ENCODE data around the gene WFDC13.
"Not testable (repeated sequence)": the region's sequence is repeated elsewhere in the genome, so short reads cannot be mapped to it uniquely, and the experiment has no call there.

Gene WFDC13

DNA sequence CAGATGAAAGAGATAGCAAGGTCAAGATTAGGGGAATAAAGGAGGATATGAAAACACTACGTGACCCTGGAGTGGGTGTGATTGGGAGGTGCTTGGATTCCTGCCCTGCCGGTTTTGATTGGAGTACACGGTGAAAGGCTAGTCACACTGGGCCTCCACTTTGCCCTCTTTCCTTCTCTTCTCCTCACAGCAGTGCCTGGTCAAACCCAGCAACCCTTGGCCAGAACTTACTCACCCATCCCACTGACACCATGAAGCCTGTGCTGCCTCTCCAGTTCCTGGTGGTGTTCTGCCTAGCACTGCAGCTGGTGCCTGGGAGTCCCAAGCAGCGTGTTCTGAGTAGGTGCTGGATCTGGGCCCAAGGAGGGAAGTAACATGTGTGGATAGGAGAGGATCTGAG is at the start of gene WFDC13:
TSS of gene WFDC13 (plus strand) at position 166 of the 400 bp plus-strand sequence. CDS start at position 252, 86 bp downstream.
- Histone ChIP-seq H3K27me3 (ENCODE audit: insufficient read depth, low read length) (peaks cover 6% of the 10 kb centered on the region), H3K36me3 (ENCODE audit: insufficient read depth, low read length) (no peaks in the 10 kb centered on the region), H3K9me3 (ENCODE audit: low read length) (no peaks in the 10 kb centered on the region), H2AFZ (ENCODE audit: low read depth, low read length) (no peak within 1 kb of the TSS), H3K4me1 (ENCODE audit: insufficient read depth, low read length) (no peaks in the 10 kb centered on the region), H3K4me3 (ENCODE audit: low read length) (no peak within 1 kb of the TSS)

GRCh38 chr20:45657038-45657437 is 44.8 kb upstream of the WFDC13 start:
- H2AFZ ChIP-seq (ENCODE audit: low read depth, low read length) = not testable (repeated sequence)

GRCh38 chr20:45670139-45670538 is 31.7 kb upstream of the WFDC13 start, which contains the start of gene WFDC11:
TSS of gene WFDC11 (minus strand) at chr20:45670239. CDS start at chr20:45650600, 19,639 bp downstream.
- Histone ChIP-seq H3K9me3 (ENCODE audit: low read length) (no peaks in the 10 kb centered on the region), H3K36me3 (ENCODE audit: insufficient read depth, low read length) (no peaks in the 10 kb centered on the region), H3K4me1 (ENCODE audit: insufficient read depth, low read length) (no peaks in the 10 kb centered on the region), H2AFZ (ENCODE audit: low read depth, low read length) (no peak within 1 kb of the TSS), H3K4me3 (ENCODE audit: low read length) (no peak within 1 kb of the TSS), H3K27me3 (ENCODE audit: insufficient read depth, low read length) (peaks cover 5% of the 10 kb centered on the region)

More at GRCh38 chr20:45657038-45657437, 44.8 kb upstream of the WFDC13 start:
- not testable (repeated sequence) for H3K4me3 ChIP-seq (ENCODE audit: low read length); H3K4me1 ChIP-seq (ENCODE audit: insufficient read depth, low read length); H3K36me3 ChIP-seq (ENCODE audit: insufficient read depth, low read length); H3K27me3 ChIP-seq (ENCODE audit: insufficient read depth, low read length); H3K9me3 ChIP-seq (ENCODE audit: low read length)

GRCh38 chr20:45672765-45673164 is 29.1 kb upstream of the WFDC13 start:
- H3K36me3 ChIP-seq (ENCODE audit: insufficient read depth, low read length) = no peaks in the 10 kb centered on the region
- no peak overlapping the region for H2AFZ ChIP-seq (ENCODE audit: low read depth, low read length)

DNA sequence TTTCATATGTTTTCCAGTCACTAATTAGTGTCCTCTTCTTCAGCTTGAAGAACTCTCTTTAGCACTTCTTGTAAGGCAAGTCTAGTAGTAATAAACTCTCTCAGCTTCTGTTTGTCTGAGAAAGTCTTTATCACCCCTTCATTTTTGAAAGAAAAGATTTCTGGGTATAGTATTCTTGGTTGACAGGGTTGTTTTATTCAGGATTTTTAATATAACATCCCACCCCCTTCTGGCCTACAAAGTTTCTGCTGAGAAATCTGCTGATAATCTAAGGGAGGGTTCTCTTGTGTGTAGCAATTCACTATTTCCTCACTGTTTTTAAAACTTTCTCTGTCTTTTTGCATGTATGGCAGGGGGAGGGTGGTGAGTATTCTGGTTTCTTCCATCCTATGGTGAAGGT is 22.2 kb upstream of the WFDC13 start:
- no peak overlapping the region for H2AFZ ChIP-seq (ENCODE audit: low read depth, low read length)
- H3K36me3 ChIP-seq (ENCODE audit: insufficient read depth, low read length) = no peaks in the 10 kb centered on the region
- no peaks in the 10 kb centered on the region for H3K27me3 ChIP-seq (ENCODE audit: insufficient read depth, low read length)
- no peaks in the 10 kb centered on the region for H3K9me3 ChIP-seq (ENCODE audit: low read length)
- H3K4me3 ChIP-seq (ENCODE audit: low read length) = no peak overlapping the region
- H3K4me1 ChIP-seq (ENCODE audit: insufficient read depth, low read length) = no peaks in the 10 kb centered on the region

More at GRCh38 chr20:45672765-45673164, 29.1 kb upstream of the WFDC13 start:
- Histone ChIP-seq H3K4me1 (ENCODE audit: insufficient read depth, low read length) (no peaks in the 10 kb centered on the region), H3K4me3 (ENCODE audit: low read length) (no peak overlapping the region), H3K9me3 (ENCODE audit: low read length) (no peaks in the 10 kb centered on the region), H3K27me3 (ENCODE audit: insufficient read depth, low read length) (peaks cover 5% of the 10 kb centered on the region)

DNA sequence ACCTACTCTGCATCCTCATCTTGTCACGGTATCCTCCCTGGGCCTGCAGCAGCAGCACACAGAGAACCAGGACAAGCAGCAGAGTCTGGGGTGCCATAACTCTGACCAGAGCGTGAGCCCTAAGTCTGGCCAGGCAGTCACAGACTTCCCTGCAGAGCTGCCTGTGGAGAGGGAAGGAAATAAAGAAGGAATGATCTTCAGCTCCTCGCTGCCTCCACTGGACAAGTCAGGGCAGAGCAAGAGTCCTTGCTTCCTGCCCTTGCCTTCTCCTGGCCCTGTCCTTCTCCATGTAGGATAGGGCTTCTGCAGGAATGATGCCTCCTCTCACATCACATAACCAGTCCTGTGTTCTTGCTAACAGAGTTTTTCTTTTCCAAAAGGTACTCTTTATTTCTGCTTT is 15.9 kb upstream of the WFDC13 start:
- Histone ChIP-seq H3K36me3 (ENCODE audit: insufficient read depth, low read length) (no peaks in the 10 kb centered on the region), H3K27me3 (ENCODE audit: insufficient read depth, low read length) (no peaks in the 10 kb centered on the region), H3K9me3 (ENCODE audit: low read length) (no peaks in the 10 kb centered on the region), H3K4me3 (ENCODE audit: low read length) (no peak overlapping the region), H2AFZ (ENCODE audit: low read depth, low read length) (no peak overlapping the region), H3K4me1 (ENCODE audit: insufficient read depth, low read length) (no peaks in the 10 kb centered on the region)

DNA sequence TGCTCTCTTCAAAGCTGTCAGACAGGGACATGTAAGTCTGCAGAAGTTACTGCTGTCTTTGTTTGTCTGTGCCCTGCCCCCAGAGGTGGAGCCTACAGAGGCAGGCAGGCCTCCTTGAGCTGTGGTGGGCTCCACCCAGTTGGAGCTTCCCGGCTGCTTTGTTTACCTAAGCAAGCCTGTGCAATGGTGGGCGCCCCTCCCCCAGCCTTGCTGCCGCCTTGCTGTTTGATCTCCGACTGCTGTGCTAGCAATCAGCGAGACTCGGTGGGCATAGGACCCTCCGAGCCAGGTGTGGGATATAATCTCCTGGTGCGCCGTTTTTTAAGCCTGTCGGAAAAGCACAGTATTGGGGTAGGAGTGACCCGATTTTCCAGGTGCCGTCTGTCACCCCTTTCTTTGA is 8.5 kb upstream of the WFDC13 start:
- not testable (repeated sequence) for H3K4me3 ChIP-seq (ENCODE audit: low read length); H3K36me3 ChIP-seq (ENCODE audit: insufficient read depth, low read length); H2AFZ ChIP-seq (ENCODE audit: low read depth, low read length); H3K4me1 ChIP-seq (ENCODE audit: insufficient read depth, low read length); H3K27me3 ChIP-seq (ENCODE audit: insufficient read depth, low read length); H3K9me3 ChIP-seq (ENCODE audit: low read length)

DNA sequence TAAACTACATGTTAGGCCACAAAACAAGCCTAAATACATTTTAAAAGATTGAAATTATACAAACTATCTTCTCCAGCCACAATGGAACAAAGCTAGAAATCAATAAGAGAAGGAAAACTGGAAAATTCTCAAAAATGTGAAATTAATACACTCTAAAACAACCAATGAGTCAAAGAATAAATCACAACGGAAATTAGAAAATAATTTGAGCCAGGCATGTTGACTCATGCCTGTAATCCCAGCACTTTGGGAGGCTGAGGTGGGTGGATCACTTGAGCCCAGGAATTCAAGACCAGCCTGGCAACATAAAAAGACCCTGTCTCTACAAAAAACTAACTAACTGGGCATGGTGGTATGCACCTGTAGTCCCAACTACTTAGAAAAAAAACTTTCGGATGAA is 6.3 kb upstream of the WFDC13 start:
- Histone ChIP-seq H2AFZ (ENCODE audit: low read depth, low read length) (no peak overlapping the region), H3K27me3 (ENCODE audit: insufficient read depth, low read length) (no peaks in the 10 kb centered on the region), H3K4me1 (ENCODE audit: insufficient read depth, low read length) (no peaks in the 10 kb centered on the region), H3K36me3 (ENCODE audit: insufficient read depth, low read length) (no peaks in the 10 kb centered on the region), H3K4me3 (ENCODE audit: low read length) (no peak overlapping the region), H3K9me3 (ENCODE audit: low read length) (no peaks in the 10 kb centered on the region)

- no peaks in the 10 kb centered on the region for H3K4me1 ChIP-seq (ENCODE audit: insufficient read depth, low read length)
- H3K36me3 ChIP-seq (ENCODE audit: insufficient read depth, low read length) = no peaks in the 10 kb centered on the region
- H3K9me3 ChIP-seq (ENCODE audit: low read length) = no peaks in the 10 kb centered on the region
- H3K4me3 ChIP-seq (ENCODE audit: low read length) = no peak overlapping the region
- no peak overlapping the region for H2AFZ ChIP-seq (ENCODE audit: low read depth, low read length)
- peaks cover 6% of the 10 kb centered on the region for H3K27me3 ChIP-seq (ENCODE audit: insufficient read depth, low read length)
Observed at GRCh38 chr20:45701104-45701503, 734 bp upstream of the WFDC13 start.

- Histone ChIP-seq H3K36me3 (ENCODE audit: insufficient read depth, low read length) (no peaks in the 10 kb centered on the region), H2AFZ (ENCODE audit: low read depth, low read length) (no peak within 1 kb of the TSS), H3K27me3 (ENCODE audit: insufficient read depth, low read length) (peaks cover 6% of the 10 kb centered on the region), H3K9me3 (ENCODE audit: low read length) (no peaks in the 10 kb centered on the region), H3K4me3 (ENCODE audit: low read length) (no peak within 1 kb of the TSS), H3K4me1 (ENCODE audit: insufficient read depth, low read length) (no peaks in the 10 kb centered on the region)
Observed at GRCh38 chr20:45704969-45705637, 3.3 kb downstream of the WFDC13 start, which contains the start of gene WFDC10B. TSS of gene WFDC10B (minus strand) at chr20:45705019. CDS start at chr20:45685992, 19,027 bp downstream.

GRCh38 chr20:45716141-45716688 is 14.4 kb downstream of the WFDC13 start:
- H3K4me1 ChIP-seq (ENCODE audit: insufficient read depth, low read length); H3K4me3 ChIP-seq (ENCODE audit: low read length); H3K27me3 ChIP-seq (ENCODE audit: insufficient read depth, low read length); H3K36me3 ChIP-seq (ENCODE audit: insufficient read depth, low read length); H3K9me3 ChIP-seq (ENCODE audit: low read length); H2AFZ ChIP-seq (ENCODE audit: low read depth, low read length): not testable (repeated sequence)

GRCh38 chr20:45722047-45722446 is 20.2 kb downstream of the WFDC13 start, which contains the start of gene SPINT4:
TSS of gene SPINT4 (plus strand) at chr20:45722347. CDS start at chr20:45722368, 21 bp downstream.
- Histone ChIP-seq H3K4me3 (ENCODE audit: low read length) (no peak within 1 kb of the TSS), H3K36me3 (ENCODE audit: insufficient read depth, low read length) (no peaks in the 10 kb centered on the region), H3K9me3 (ENCODE audit: low read length) (no peaks in the 10 kb centered on the region), H3K4me1 (ENCODE audit: insufficient read depth, low read length) (no peaks in the 10 kb centered on the region), H3K27me3 (ENCODE audit: insufficient read depth, low read length) (peaks cover 3% of the 10 kb centered on the region), H2AFZ (ENCODE audit: low read depth, low read length) (no peak within 1 kb of the TSS)

DNA sequence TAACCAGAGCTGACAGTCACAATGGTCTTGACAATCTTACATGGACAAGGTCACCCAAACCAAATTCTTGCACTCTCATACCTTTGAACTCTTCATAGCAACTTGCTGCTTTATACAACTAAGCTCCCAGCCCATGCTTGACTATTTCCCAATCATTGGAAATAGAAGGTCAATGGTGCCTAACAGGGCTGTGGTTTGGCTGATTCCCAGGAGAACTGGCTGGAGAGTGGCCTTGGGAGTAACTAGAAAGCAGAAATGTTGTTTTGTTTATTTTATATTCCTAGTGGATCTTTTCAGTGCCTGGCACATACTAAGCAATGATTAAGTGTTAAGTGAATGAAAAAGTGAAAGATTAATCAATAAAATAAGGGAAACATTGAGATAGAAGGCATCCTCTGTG is 23.3 kb downstream of the WFDC13 start:
- no peaks in the 10 kb centered on the region for H3K4me1 ChIP-seq (ENCODE audit: insufficient read depth, low read length)

More for the DNA sequence above, 23.3 kb downstream of the WFDC13 start:
- Histone ChIP-seq H3K27me3 (ENCODE audit: insufficient read depth, low read length) (peaks cover 3% of the 10 kb centered on the region), H2AFZ (ENCODE audit: low read depth, low read length) (no peak overlapping the region), H3K9me3 (ENCODE audit: low read length) (no peaks in the 10 kb centered on the region), H3K4me3 (ENCODE audit: low read length) (no peak overlapping the region), H3K36me3 (ENCODE audit: insufficient read depth, low read length) (no peaks in the 10 kb centered on the region)
